ENCODE measurements around the gene TNIK. TPM values are rescaled to one million over a fixed set of nuclear protein-coding genes. Genes with fewer than 3 reads are reported as not detected.

Gene TNIK
- total and polyA plus RNA-seq, 2 experiments from 2014 or later = 14.6 to 34.3 TPM

DNA sequence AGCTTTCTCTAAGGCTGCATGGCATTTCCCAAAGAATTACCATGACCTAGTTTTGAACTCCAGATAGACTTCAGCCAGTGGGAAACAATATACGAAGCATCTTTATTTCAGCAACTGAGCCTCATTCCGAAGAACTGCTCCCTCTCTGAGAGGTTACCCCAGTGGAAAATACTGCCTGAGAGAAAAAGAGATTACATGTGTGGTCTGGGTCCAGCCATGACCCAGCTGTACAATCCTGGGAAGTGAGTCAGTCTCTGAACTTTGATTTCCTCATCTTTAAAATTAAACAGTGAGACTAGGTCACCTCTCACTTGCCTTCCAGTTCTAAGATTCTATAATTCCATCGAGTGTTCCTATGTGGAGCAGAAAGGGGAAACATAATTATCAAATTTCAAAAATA is 42.4 kb downstream of the TNIK start:
- H3K27ac ChIP-seq (ENCODE audit: low read depth) = no peak overlapping the region
- Mint-ChIP-seq H3K9me3 (no peaks in the 10 kb centered on the region), H3K27ac (no peak overlapping the region), H3K27me3 (ENCODE audit: insufficient read depth, low read depth, poor library complexity) (no peaks in the 10 kb centered on the region), H3K36me3 (ENCODE audit: low read depth) (peaks cover 2% of the 10 kb centered on the region; the same call in 1 of the 3 replicates), H3K4me1 (peaks cover 47% of the 10 kb centered on the region), H3K4me3 (no peak overlapping the region)
- TF ChIP-seq ZNF331 (CRISPR knock-in tag; IDR thresholded peaks at IDR 0.05; ENCODE audit: low read depth) = no peak
- TF ChIP-seq EZH2 (IDR thresholded peaks at IDR 0.05; ENCODE audit: low read depth, unreplicated experiment) = no peak
- H3K4me3 ChIP-seq = no peak overlapping the region
- H3F3A ChIP-seq (replicated peaks; ENCODE audit: low read depth) = no peaks in the 10 kb centered on the region
- no peaks in the 10 kb centered on the region for H4K20me1 ChIP-seq (replicated peaks; ENCODE audit: insufficient read depth)
- H3K4me1 ChIP-seq (ENCODE audit: insufficient read depth) = peaks cover 45% of the 10 kb centered on the region
- H3K9me2 ChIP-seq (ENCODE audit: insufficient read depth) = peaks cover 3% of the 10 kb centered on the region; the same call in 1 of the 2 replicates
- no peak overlapping the region for H3K4me2 ChIP-seq
- ATAC-seq (no peak), DNase-seq (ENCODE audit: low spot score) (no peak)
- no peaks in the 10 kb centered on the region for H3K36me3 ChIP-seq (ENCODE audit: insufficient read depth)
- H2AFZ ChIP-seq = no peak overlapping the region
- H3K27me3 ChIP-seq (ENCODE audit: insufficient read depth) = no peaks in the 10 kb centered on the region
- peaks cover 87% of the 10 kb centered on the region for H3K79me2 ChIP-seq (replicated peaks; ENCODE audit: insufficient read depth)

DNA sequence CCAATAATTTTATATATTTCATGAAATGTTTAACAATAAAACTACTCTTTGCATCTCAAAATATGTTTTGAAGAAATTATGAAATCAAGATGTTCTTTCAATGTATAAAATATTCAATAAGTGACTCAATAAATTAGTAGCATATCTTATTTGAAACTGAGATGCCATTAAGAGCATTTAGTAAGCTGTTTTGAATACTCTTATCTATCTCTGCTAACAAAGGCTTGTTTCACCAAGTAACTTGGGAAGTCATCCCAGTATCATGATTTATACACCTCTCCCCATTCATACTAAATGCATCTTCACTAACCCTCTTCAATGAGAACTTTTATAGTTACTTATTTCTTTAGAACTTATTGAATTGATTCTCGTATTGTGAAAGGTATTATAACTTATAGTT is 43.1 kb downstream of the TNIK start:
- DNase-seq (ENCODE audit: low spot score) (no peak), ATAC-seq (no peak)
- Histone ChIP-seq H3F3A (replicated peaks; ENCODE audit: low read depth) (no peaks in the 10 kb centered on the region), H2AFZ (no peak overlapping the region), H3K4me2 (no peak overlapping the region), H3K79me2 (replicated peaks; ENCODE audit: insufficient read depth) (peaks cover 86% of the 10 kb centered on the region), H3K36me3 (ENCODE audit: insufficient read depth) (no peaks in the 10 kb centered on the region), H3K27me3 (ENCODE audit: insufficient read depth) (no peaks in the 10 kb centered on the region), H3K27ac (ENCODE audit: low read depth) (no peak overlapping the region), H3K9me2 (ENCODE audit: insufficient read depth) (peaks cover 3% of the 10 kb centered on the region; the same call in 1 of the 2 replicates), H3K4me3 (no peak overlapping the region), H3K4me1 (ENCODE audit: insufficient read depth) (peaks cover 49% of the 10 kb centered on the region), H4K20me1 (replicated peaks; ENCODE audit: insufficient read depth) (no peaks in the 10 kb centered on the region)
- peaks cover 54% of the 10 kb centered on the region for H3K4me1 Mint-ChIP-seq
- H3K36me3 Mint-ChIP-seq (ENCODE audit: low read depth) = peaks cover 2% of the 10 kb centered on the region; the same call in 1 of the 3 replicates
- H3K27me3 Mint-ChIP-seq (ENCODE audit: insufficient read depth, low read depth, poor library complexity) = no peaks in the 10 kb centered on the region
- no peak overlapping the region for H3K4me3 Mint-ChIP-seq
- H3K27ac Mint-ChIP-seq = no peak overlapping the region
- H3K9me3 Mint-ChIP-seq = no peaks in the 10 kb centered on the region
- TF ChIP-seq ZNF114 (CRISPR knock-in tag; IDR thresholded peaks at IDR 0.05) = no peak
- no peak for TF ChIP-seq CTCF (conservative IDR thresholded peaks at IDR 0.05; ENCODE audit: low read depth in 2 of 2)
- TF ChIP-seq ZNF331 (CRISPR knock-in tag; IDR thresholded peaks at IDR 0.05; ENCODE audit: low read depth) = no peak
- TF ChIP-seq STAT1 (IDR thresholded peaks at IDR 0.05; ENCODE audit: unreplicated experiment) = no peak
- TF ChIP-seq ZNF462 (CRISPR knock-in tag; IDR thresholded peaks at IDR 0.05) = no peak
- TF ChIP-seq EZH2phosphoT487 (IDR thresholded peaks at IDR 0.05; ENCODE audit: unreplicated experiment) = no peak
- TF ChIP-seq CREB1 (CRISPR knock-in tag; IDR thresholded peaks at IDR 0.05; ENCODE audit: low read depth) = no peak
- TF ChIP-seq JUNB (IDR thresholded peaks at IDR 0.05; ENCODE audit: unreplicated experiment) = no peak
- TF ChIP-seq REST (IDR thresholded peaks at IDR 0.05; ENCODE audit: unreplicated experiment) = no peak
